Measurements from ENCODE around the gene GPN1. TPM values are rescaled to one million over a fixed set of nuclear protein-coding genes. Genes with fewer than 3 reads are reported as not detected.

Gene GPN1
- total RNA-seq, 4 donors from 2014 or later: 18.8 to 28.1 (median 22.7) TPM

DNA sequence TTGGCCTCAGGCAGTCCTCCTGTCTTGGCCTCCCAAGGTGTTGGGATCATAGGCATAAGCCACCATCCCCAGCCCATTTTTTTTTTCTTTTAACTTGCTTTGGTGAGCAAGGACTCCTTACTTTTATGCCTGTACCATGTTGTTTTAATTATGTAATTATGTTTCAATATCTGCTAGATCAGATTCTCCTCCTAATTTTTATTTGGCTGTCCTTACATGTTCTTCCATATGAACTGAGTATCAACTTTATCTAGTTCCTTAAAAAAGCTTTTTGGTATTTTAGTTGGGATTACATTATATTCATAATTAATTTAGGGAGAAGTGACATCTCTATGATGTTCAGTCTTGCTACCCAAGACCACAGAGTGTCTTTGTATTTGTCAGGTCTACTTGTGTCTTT is 16.3 kb downstream of the GPN1 start:
- Histone ChIP-seq H3K9me3 (no peaks in the 10 kb centered on the region), H3K4me3 (no peak overlapping the region), H3K27ac (replicated peaks in 1 of 4) (no peak overlapping the region), H3K36me3 (peaks cover 52 to 99% (median 81%) of the 10 kb centered on the region in 4 donors), H3K4me1 (no peaks in the 10 kb centered on the region), H3K27me3 (no peaks in the 10 kb centered on the region)
- DNase-seq (ENCODE audit: extremely low spot score): no peak
- intact Hi-C loops (cut with DNase I): no loop called here
- TF ChIP-seq, protein P1, sequence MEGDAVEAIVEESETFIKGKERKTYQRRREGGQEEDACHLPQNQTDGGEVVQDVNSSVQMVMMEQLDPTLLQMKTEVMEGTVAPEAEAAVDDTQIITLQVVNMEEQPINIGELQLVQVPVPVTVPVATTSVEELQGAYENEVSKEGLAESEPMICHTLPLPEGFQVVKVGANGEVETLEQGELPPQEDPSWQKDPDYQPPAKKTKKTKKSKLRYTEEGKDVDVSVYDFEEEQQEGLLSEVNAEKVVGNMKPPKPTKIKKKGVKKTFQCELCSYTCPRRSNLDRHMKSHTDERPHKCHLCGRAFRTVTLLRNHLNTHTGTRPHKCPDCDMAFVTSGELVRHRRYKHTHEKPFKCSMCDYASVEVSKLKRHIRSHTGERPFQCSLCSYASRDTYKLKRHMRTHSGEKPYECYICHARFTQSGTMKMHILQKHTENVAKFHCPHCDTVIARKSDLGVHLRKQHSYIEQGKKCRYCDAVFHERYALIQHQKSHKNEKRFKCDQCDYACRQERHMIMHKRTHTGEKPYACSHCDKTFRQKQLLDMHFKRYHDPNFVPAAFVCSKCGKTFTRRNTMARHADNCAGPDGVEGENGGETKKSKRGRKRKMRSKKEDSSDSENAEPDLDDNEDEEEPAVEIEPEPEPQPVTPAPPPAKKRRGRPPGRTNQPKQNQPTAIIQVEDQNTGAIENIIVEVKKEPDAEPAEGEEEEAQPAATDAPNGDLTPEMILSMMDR (IDR thresholded peaks at IDR 0.05): no peak
- TF ChIP-seq EP300 (IDR thresholded peaks at IDR 0.05): no peak
- TF ChIP-seq POLR2AphosphoS5 (IDR thresholded peaks at IDR 0.05): no peak
- no peak for TF ChIP-seq POLR2A (IDR thresholded peaks at IDR 0.05; ENCODE audit: low read depth)

DNA sequence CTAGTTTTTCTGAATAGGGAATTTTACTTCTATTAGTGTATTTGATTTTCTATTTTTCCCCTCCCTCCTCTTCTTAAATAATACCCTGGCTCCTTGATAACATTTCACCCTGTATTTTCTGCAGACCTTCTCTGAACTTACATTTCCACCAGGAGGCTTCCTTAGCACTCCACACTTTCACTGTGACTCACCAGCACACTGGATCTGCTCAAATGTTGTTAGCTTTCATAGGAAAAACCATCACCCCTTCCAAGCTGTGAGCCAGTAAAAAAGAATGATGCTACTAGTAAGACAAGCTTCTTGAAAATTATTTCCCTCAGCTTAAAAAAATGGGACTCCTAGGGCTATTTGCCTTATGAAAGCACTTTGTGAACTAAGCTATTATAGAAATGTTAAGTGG is 18.4 kb downstream of the GPN1 start:
- intact Hi-C loops (cut with DNase I): no loop called here
- Histone ChIP-seq H3K27ac (replicated peaks in 1 of 4) (no peak overlapping the region), H3K9me3 (no peaks in the 10 kb centered on the region), H3K4me1 (no peaks in the 10 kb centered on the region), H3K4me3 (no peak overlapping the region), H3K27me3 (no peaks in the 10 kb centered on the region), H3K36me3 (peaks cover 57 to 99% (median 83%) of the 10 kb centered on the region in 4 donors)
- DNase-seq (ENCODE audit: extremely low spot score): no peak
- TF ChIP-seq POLR2AphosphoS5 (IDR thresholded peaks at IDR 0.05): no peak
- TF ChIP-seq, protein P1 (IDR thresholded peaks at IDR 0.05): no peak
- TF ChIP-seq EP300 (IDR thresholded peaks at IDR 0.05): no peak
- TF ChIP-seq POLR2A (IDR thresholded peaks at IDR 0.05; ENCODE audit: low read depth): no peak

DNA sequence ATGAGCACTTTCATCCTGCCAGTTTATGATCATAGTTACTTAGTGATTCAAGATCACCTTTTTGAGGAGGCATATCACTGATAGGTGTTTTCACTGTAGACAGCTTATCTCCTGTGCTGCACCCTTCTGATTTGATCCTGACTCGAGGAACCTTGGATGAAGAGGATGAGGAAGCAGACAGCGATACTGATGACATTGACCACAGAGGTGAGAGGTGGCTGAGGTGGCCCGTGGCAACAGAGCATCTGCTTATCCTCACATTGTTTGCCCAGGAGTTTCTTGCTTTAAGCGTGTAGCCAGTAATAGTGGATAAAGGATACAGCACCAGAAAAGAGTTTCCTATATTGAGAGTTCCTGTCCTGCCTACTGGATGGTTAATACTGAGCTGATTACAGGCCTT is 18.9 kb downstream of the GPN1 start:
- 88% methylated on average over 4 of the region's 4 CpGs for WGBS
- H3K27ac ChIP-seq (replicated peaks in 1 of 4): no peak overlapping the region
- H3K36me3 ChIP-seq: peaks cover 56 to 99% (median 83%) of the 10 kb centered on the region in 4 donors
- TF ChIP-seq EP300 (IDR thresholded peaks at IDR 0.05): no peak
- DNase-seq (ENCODE audit: extremely low spot score): no peak
- no peak overlapping the region for H3K4me3 ChIP-seq
- intact Hi-C loops (cut with DNase I): no loop called here
- H3K27me3 ChIP-seq: no peaks in the 10 kb centered on the region
- no peaks in the 10 kb centered on the region for H3K9me3 ChIP-seq
- H3K4me1 ChIP-seq: no peaks in the 10 kb centered on the region

DNA sequence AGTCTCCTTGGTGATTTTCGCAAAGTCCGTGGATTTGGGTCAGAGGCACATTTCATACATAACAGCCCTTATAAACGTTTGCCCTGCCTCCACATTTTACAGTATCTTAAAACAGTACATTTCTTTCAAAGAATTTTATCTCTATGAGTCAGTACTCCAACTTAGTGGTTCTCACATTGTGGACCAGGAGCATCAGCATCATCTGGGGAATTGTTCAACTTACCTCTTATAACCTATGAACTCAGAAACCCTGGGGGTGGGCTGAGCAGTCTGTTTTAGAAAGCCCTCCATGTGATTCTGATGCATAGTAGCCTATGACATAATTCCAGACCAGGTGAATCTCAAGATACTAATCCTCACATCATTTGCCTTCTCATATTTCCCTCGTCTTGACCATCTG is 22.2 kb downstream of the GPN1 start:
- Histone ChIP-seq H3K4me1 (peaks cover 0 to 12% (median 5%) of the 10 kb centered on the region in 4 donors), H3K9me3 (no peaks in the 10 kb centered on the region), H3K27me3 (no peaks in the 10 kb centered on the region), H3K4me3 (no peak overlapping the region), H3K36me3 (peaks cover 75 to 100% (median 94%) of the 10 kb centered on the region in 4 donors), H3K27ac (replicated peaks in 1 of 4) (no peak overlapping the region)
- WGBS: 69% methylated on average over 4 of the region's 4 CpGs
- intact Hi-C loops (cut with DNase I): no loop called here
- TF ChIP-seq, protein P1 (IDR thresholded peaks at IDR 0.05): no peak
- TF ChIP-seq POLR2A (IDR thresholded peaks at IDR 0.05; ENCODE audit: low read depth) (no peak), POLR2AphosphoS5 (IDR thresholded peaks at IDR 0.05) (no peak), EP300 (IDR thresholded peaks at IDR 0.05) (no peak)
- no peak for DNase-seq (ENCODE audit: extremely low spot score)

DNA sequence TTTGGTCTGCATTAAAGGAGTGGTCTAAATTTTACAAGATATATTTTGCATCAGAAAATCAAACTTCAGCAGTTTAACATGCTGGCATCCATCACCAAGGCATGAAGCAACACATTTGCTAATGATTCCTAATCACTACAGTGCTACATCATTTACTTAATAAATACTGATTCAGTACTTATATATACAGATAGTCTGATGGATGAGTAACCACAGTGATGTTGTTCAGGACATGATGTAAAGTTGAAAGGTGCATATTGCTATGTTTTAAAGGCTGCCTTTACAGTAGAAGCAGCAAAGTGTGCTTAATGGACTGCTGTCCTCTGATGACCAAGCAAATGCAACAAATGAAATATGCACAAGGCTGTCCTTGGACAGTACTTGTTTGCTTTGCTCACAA is 23.5 kb downstream of the GPN1 start:
- no peaks in the 10 kb centered on the region for H3K9me3 ChIP-seq
- no peaks in the 10 kb centered on the region for H3K27me3 ChIP-seq
- peaks cover 86 to 100% (median 98%) of the 10 kb centered on the region in 4 donors for H3K36me3 ChIP-seq
- intact Hi-C loops (cut with DNase I): no loop called here
- no peak overlapping the region for H3K4me3 ChIP-seq
- no peak for DNase-seq (ENCODE audit: extremely low spot score)
- TF ChIP-seq EP300 (IDR thresholded peaks at IDR 0.05): no peak
- TF ChIP-seq, protein P1 (IDR thresholded peaks at IDR 0.05): no peak
- TF ChIP-seq POLR2A (IDR thresholded peaks at IDR 0.05; ENCODE audit: low read depth): no peak
- TF ChIP-seq POLR2AphosphoS5 (IDR thresholded peaks at IDR 0.05): no peak
- no peak overlapping the region for H3K27ac ChIP-seq (replicated peaks in 1 of 4)
- H3K4me1 ChIP-seq: peaks cover 0 to 12% (median 5%) of the 10 kb centered on the region in 4 donors
